Epithelial cell of esophagus (primary cell): ENCODE data around the gene LPIN1.

Experiments used
- DNase-seq: peaks from one replicate; pipeline ENCODE4 v3.0.0; 2010; ENCODE audit warnings: low read depth
- H3K4me3 ChIP-seq: 2 replicates; pipeline ENCODE4 v1.5.1; 2011; ENCODE audit warnings: mild to moderate bottlenecking, low read length, control low read depth
- CTCF ChIP-seq: IDR thresholded peaks from 2 replicates; pipeline ENCODE4 v1.5.1; 2011; ENCODE audit warnings: low read depth, mild to moderate bottlenecking, low read length, control low read depth, inconsistent platforms; ENCODE audit not compliant: insufficient read depth; ENCODE audit errors: missing control alignments

Gene LPIN1

GRCh38 chr2:11764920-11765319 is 18.5 kb downstream of the LPIN1 start:
- no peak overlapping the region for H3K4me3 ChIP-seq
- no peak for DNase-seq
- TF ChIP-seq CTCF = no peak

GRCh38 chr2:11765501-11765900 is 19.1 kb downstream of the LPIN1 start:
- DNase-seq = no peak
- H3K4me3 ChIP-seq = no peak overlapping the region
- TF ChIP-seq CTCF = no peak

- no peak for DNase-seq
- H3K4me3 ChIP-seq = no peak overlapping the region
- TF ChIP-seq CTCF = no peak
These were observed 19.6 kb downstream of the LPIN1 start for GRCh38 chr2:11766016-11766415.

GRCh38 chr2:11767779-11768178 is 21.3 kb downstream of the LPIN1 start:
- H3K4me3 ChIP-seq = no peak overlapping the region
- no peak for DNase-seq
- TF ChIP-seq CTCF = no peak

- H3K4me3 ChIP-seq = no peak overlapping the region
- TF ChIP-seq CTCF = no peak
- no peak for DNase-seq
These were observed 22.5 kb downstream of the LPIN1 start for GRCh38 chr2:11768946-11769345.

- DNase-seq = no peak
- no peak overlapping the region for H3K4me3 ChIP-seq
- no peak for TF ChIP-seq CTCF
These were observed 23.1 kb downstream of the LPIN1 start for GRCh38 chr2:11769516-11769915.

- no peak for DNase-seq
- no peak for TF ChIP-seq CTCF
These were observed 24.2 kb downstream of the LPIN1 start for GRCh38 chr2:11770531-11771188.

More at GRCh38 chr2:11770531-11771188, 24.2 kb downstream of the LPIN1 start:
- no peak overlapping the region for H3K4me3 ChIP-seq
